ENCODE measurements around the gene LINC01488.

DNA sequence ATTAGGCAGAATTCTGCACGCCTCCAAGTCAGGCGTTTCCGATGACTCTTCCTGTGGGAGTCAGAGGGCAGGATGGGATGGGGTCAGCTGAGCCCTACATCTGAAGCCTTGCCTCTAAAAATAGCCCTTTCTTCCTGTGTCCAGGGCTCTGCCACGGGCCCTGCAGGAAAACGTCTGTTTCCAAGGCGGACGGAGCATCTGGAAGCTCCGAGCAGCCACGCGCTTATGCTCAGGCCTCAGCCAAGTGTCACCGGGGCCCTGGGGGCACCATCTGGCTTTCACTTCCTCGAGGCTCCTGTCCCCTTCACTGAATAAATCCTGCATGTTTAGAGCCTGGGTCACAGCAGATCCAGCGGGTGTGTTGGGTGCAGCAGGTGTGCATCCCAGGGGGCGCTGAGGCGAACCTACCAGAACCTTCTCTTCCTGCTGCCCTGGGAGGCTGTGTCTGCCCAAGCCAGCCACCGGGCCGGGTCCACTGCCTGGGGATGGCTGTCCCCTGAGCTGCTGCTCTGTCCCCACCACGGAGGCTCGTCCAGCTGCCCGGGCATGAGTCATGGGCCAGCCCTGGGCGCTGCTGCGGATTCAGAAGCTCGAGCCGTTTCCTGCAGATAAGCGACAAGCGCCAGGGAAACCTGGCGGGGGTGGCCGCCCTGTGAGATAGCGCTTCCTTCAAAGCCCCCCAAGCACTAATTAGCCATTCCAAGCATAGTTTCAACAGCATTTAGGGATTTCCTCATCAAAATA, 32.0 kb upstream of the LINC01488 start:
- TF ChIP-seq EZH2 (IDR thresholded peaks at IDR 0.05; ENCODE audit: insufficient read depth, poor library complexity, severe bottlenecking) (no peak), EZH2phosphoT487 (IDR thresholded peaks at IDR 0.05; ENCODE audit: insufficient read depth, low read depth) (no peak)

Measured in GM23248 (cell line).